Natural killer cell treated with Interleukin-12 subunit alpha and Interleukin-12 subunit beta and Interleukin-15 and Interleukin-18, amount 100 ng/mL, for 72 hours (primary cell): Measurements from ENCODE around the gene DHRS9. TPM values are rescaled to one million over a fixed set of nuclear protein-coding genes. Genes with fewer than 3 reads are reported as not detected.

Source experiments
- ATAC-seq, 2 donors: fragments of 150-1000 bp; cut with Tn5 transposase in 1 of 2; sonication (Bioruptor Pico), chemical (Tn5 transposase) in 1 of 2; 2 replicates each; pipeline ENCODE4 v1.10.0; 2021
- DNase-seq: peaks from one replicate; pipeline ENCODE4 v3.0.0; 2022; ENCODE audit warnings: low spot score
- H3K27ac Mint-ChIP-seq, 2 donors: 1 replicate in 1 of 2; 2 replicates in 1 of 2; pipeline ENCODE4 v1.8.0; 2022; ENCODE audit warnings: mixed read lengths in 2 of 2, mild to moderate bottlenecking in 1 of 2, moderate library complexity in 1 of 2
- H3K27me3 Mint-ChIP-seq, 2 donors: 1 replicate in 1 of 2; 2 replicates in 1 of 2; pipeline ENCODE4 v1.8.0; 2022; ENCODE audit warnings: mixed read lengths in 2 of 2
- H3K36me3 Mint-ChIP-seq: one replicate; pipeline ENCODE4 v1.8.0; 2022; ENCODE audit warnings: mixed read lengths
- H3K4me1 Mint-ChIP-seq, 2 donors: 1 replicate in 1 of 2; 2 replicates in 1 of 2; pipeline ENCODE4 v1.8.0; 2022; ENCODE audit warnings: low read depth in 2 of 2, mixed read lengths in 2 of 2, mild to moderate bottlenecking in 1 of 2
- H3K4me3 Mint-ChIP-seq: one replicate; pipeline ENCODE4 v1.8.0; 2022; ENCODE audit warnings: mixed read lengths
- H3K9me3 Mint-ChIP-seq: 2 replicates; pipeline ENCODE4 v1.8.0; 2022; ENCODE audit warnings: mixed read lengths
- total RNA-seq, 2 donors: library from RNA; stranded (reverse); gene quantifications; one replicate each; pipeline ENCODE4 v1.2.3, GENCODE V29; 2022

Gene DHRS9
- total RNA-seq, 2 donors from 2014 or later = not detected

- no peaks in the 10 kb centered on the region for H3K4me1 Mint-ChIP-seq
- DNase-seq = no peak
- no peaks in the 10 kb centered on the region for H3K36me3 Mint-ChIP-seq
- no peaks in the 10 kb centered on the region for H3K9me3 Mint-ChIP-seq
- peak in 1 of 2 donors; percentile 36 for ATAC-seq
- no peak overlapping the region for H3K27ac Mint-ChIP-seq
- no peaks in the 10 kb centered on the region for H3K27me3 Mint-ChIP-seq
- H3K4me3 Mint-ChIP-seq = no peak overlapping the region
Observed at GRCh38 chr2:169139993-169140767, 70.8 kb downstream of the DHRS9 start.

DNA sequence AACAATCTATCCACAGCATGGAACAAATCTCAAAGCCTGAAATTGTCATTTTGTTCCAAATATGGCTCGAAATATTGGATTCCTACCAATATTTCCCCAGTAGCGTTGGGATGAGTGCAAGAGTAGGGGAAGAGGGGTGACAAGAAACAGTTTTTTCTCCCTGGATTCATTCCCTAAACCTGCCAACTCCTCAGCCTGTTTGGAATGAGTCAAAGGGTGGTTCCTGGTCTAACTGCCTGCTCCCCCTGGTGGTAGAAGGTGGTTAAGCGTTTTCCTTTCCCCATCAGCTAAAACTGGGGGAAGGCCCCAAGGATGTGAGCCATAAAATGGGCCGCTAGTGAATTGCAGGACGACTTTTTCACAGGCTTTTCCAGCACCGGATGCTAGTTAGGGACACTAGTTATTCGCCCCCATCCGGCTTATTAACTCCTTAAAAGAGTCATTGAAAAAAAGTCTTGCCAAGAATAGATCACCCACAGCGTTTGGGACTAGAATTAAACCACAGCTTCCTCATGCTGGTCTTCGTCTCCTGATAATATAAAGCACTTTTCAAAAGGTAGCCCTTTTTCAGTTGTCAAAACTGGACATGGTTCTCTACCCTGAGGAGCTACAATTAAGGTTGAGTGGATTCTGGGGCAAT is 72.5 kb downstream of the DHRS9 start:
- DNase-seq (peak; percentile 63), ATAC-seq (peak in 1 of 2 donors; percentile 73)
- Mint-ChIP-seq H3K9me3 (no peaks in the 10 kb centered on the region), H3K27ac (no peak overlapping the region), H3K4me3 (no peak overlapping the region), H3K36me3 (no peaks in the 10 kb centered on the region), H3K4me1 (no peaks in the 10 kb centered on the region), H3K27me3 (no peaks in the 10 kb centered on the region)

GRCh38 chr2:169143998-169144397 is 74.6 kb downstream of the DHRS9 start:
- Mint-ChIP-seq H3K4me3 (no peak overlapping the region), H3K27me3 (no peaks in the 10 kb centered on the region), H3K9me3 (no peaks in the 10 kb centered on the region), H3K4me1 (no peaks in the 10 kb centered on the region), H3K27ac (no peak overlapping the region), H3K36me3 (no peaks in the 10 kb centered on the region)
- ATAC-seq (no peak), DNase-seq (no peak)

Other genes with a start within 250 kb of the DHRS9 start
- gene SPC25, start 179.1 kb upstream of the DHRS9 start, total RNA-seq = 10 to 100 TPM; 14.5 to 30.3 TPM
- gene G6PC2, start 168.3 kb upstream of the DHRS9 start, total RNA-seq = not detected
- under 1 TPM in 1 of 2 donors, not detected in 1; 0.06 TPM for gene ABCB11, start 38.2 kb upstream of the DHRS9 start, total RNA-seq